Measurements from ENCODE around the gene CXCR3.

- TF ChIP-seq CTCF (IDR thresholded peaks at IDR 0.05; ENCODE audit: low read depth, low read length): no peak
- no peak for TF ChIP-seq MAX (IDR thresholded peaks at IDR 0.05; ENCODE audit: low read depth, low read length)
These were observed 46.7 kb upstream of the CXCR3 start for GRCh38 chrX:71664889-71665491.

Measured in NB4 (cell line).